Chondrocyte (in vitro differentiated cells): ENCODE data around the gene CFAP68. TPM values are rescaled to one million over a fixed set of nuclear protein-coding genes. Genes with fewer than 3 reads are reported as not detected.

Source experiments
- DNase-seq: peaks from one replicate; pipeline ENCODE4 v3.0.0; 2021; ENCODE audit warnings: mixed read lengths, low spot score
- H3K27ac Mint-ChIP-seq: one replicate; pipeline ENCODE4 v1.8.0; 2021; ENCODE audit warnings: mild to moderate bottlenecking, moderate library complexity, mixed read lengths; ENCODE audit not compliant: unreplicated experiment
- H3K27me3 Mint-ChIP-seq: 2 replicates; pipeline ENCODE4 v1.8.0; 2021; ENCODE audit warnings: low read depth, mixed read lengths
- H3K36me3 Mint-ChIP-seq: 2 replicates; pipeline ENCODE4 v1.8.0; 2021; ENCODE audit warnings: low read depth, mixed read lengths
- H3K4me1 Mint-ChIP-seq: 2 replicates; pipeline ENCODE4 v1.8.0; 2021; ENCODE audit warnings: low read depth, mild to moderate bottlenecking, mixed read lengths
- H3K4me3 Mint-ChIP-seq: one replicate; pipeline ENCODE4 v1.8.0; 2021; ENCODE audit warnings: mild to moderate bottlenecking, moderate library complexity, mixed read lengths; ENCODE audit not compliant: unreplicated experiment
- H3K9me3 Mint-ChIP-seq: 2 replicates; pipeline ENCODE4 v1.8.0; 2021; ENCODE audit warnings: low read depth, mixed read lengths
- total RNA-seq: library from RNA; stranded (reverse); gene quantifications from 3 replicates; pipeline ENCODE4 v1.2.1, GENCODE V29; 2021
- TF ChIP-seq, protein P1 (sequence below): fragments of 200-600 bp; sonication (generic); IDR thresholded peaks from 2 replicates; pipeline ENCODE4 v1.5.0; 2021; ENCODE audit warnings: antibody characterized with exemption, mild to moderate bottlenecking, moderate library complexity

Gene CFAP68
- total RNA-seq, 1 donor from 2014 or later, result 11.3 TPM

DNA sequence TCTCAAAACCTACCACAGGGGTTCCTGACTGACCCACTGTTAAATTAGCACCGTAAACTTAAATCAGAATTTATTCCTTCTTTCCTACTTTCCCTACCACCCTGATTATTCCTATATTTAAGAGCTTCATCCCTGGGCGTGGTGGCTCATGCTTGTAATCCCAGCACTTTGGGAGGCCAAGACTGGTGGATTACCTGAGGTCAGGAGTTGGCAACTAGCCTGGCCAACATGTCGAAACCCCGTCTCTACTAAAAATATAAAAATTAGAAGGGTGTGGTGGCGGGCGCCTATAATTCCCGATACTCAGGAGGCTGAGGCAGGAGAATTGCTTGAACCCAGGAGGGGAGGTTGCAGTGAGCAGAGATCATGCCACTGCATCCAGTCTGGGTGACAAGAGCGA is 28.3 kb upstream of the CFAP68 start:
- no peaks in the 10 kb centered on the region for H3K27me3 Mint-ChIP-seq
- H3K4me3 Mint-ChIP-seq, result no peak overlapping the region
- peaks cover 16% of the 10 kb centered on the region for H3K36me3 Mint-ChIP-seq
- no peak overlapping the region for H3K27ac Mint-ChIP-seq
- H3K9me3 Mint-ChIP-seq, result no peaks in the 10 kb centered on the region
- TF ChIP-seq, protein P1, sequence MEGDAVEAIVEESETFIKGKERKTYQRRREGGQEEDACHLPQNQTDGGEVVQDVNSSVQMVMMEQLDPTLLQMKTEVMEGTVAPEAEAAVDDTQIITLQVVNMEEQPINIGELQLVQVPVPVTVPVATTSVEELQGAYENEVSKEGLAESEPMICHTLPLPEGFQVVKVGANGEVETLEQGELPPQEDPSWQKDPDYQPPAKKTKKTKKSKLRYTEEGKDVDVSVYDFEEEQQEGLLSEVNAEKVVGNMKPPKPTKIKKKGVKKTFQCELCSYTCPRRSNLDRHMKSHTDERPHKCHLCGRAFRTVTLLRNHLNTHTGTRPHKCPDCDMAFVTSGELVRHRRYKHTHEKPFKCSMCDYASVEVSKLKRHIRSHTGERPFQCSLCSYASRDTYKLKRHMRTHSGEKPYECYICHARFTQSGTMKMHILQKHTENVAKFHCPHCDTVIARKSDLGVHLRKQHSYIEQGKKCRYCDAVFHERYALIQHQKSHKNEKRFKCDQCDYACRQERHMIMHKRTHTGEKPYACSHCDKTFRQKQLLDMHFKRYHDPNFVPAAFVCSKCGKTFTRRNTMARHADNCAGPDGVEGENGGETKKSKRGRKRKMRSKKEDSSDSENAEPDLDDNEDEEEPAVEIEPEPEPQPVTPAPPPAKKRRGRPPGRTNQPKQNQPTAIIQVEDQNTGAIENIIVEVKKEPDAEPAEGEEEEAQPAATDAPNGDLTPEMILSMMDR, result no peak
- no peak for DNase-seq
- H3K4me1 Mint-ChIP-seq, result peaks cover 17% of the 10 kb centered on the region

DNA sequence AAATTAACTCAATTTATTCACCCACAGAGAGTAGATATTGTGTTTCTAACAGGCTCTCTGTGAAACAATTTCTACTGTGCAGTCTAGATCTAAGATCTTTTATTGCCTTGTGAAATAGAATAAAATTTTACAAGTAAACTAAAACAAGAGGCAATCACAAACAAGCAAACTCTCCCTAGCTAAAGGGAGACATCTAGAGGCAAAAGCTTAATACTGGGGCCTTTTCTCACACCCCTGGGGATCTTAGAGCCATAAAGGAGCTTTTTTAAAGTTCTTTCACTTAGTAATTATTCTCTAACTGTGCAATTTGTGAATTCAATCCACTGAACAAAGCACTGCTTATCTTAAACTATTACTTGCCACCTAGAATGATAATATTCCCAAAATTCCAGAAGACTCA is 27.7 kb upstream of the CFAP68 start:
- DNase-seq, result no peak
- Mint-ChIP-seq H3K27ac (no peak overlapping the region), H3K27me3 (no peaks in the 10 kb centered on the region), H3K4me1 (peaks cover 13% of the 10 kb centered on the region), H3K36me3 (peaks cover 16% of the 10 kb centered on the region), H3K9me3 (no peaks in the 10 kb centered on the region), H3K4me3 (no peak overlapping the region)
- TF ChIP-seq, protein P1, result peak; percentile 73

DNA sequence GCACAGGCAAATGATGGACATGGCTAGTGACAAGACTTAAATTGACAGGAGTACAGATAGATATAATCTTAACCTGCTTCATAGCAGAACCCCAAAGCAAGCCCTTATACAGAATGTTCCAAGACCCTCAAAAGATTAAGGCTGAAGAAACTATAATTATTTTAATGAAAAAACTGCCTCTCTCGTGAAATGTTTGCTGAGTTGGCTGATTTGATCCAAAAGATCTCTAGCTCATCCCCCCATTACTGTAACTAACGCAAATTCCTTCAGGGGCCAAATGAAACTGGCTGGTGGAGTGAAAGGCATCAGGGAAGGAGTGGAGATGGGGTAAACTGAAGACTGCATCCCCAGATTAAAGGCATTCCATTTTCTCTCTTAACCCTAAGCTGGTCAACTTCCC is 27.2 kb upstream of the CFAP68 start:
- H3K27ac Mint-ChIP-seq, result no peak overlapping the region
- H3K27me3 Mint-ChIP-seq, result no peaks in the 10 kb centered on the region
- H3K9me3 Mint-ChIP-seq, result no peaks in the 10 kb centered on the region
- DNase-seq, result no peak
- H3K36me3 Mint-ChIP-seq, result peaks cover 16% of the 10 kb centered on the region
- H3K4me3 Mint-ChIP-seq, result no peak overlapping the region
- H3K4me1 Mint-ChIP-seq, result peaks cover 8% of the 10 kb centered on the region
- TF ChIP-seq, protein P1, result no peak

DNA sequence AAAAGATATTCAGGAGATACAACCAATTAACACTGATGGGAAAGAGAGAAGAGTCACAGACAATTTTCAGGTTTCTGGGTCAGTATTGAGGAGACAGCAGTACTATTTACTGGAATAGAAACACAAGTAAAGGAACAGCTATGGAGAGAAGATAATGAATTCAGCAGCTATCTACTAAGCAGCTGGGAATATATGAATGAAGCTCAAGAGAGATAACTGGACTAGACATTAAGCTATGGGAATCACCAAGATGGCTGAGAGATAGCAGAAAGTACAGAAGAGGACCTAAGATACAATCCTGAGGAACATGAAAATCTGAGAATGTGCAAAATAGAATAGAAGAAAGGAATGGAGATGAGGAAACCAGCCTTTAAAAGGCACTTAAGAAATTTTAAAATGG is 23.8 kb upstream of the CFAP68 start:
- Mint-ChIP-seq H3K9me3 (no peaks in the 10 kb centered on the region), H3K4me3 (no peak overlapping the region), H3K4me1 (no peaks in the 10 kb centered on the region), H3K36me3 (peaks cover 30% of the 10 kb centered on the region), H3K27me3 (no peaks in the 10 kb centered on the region), H3K27ac (no peak overlapping the region)
- TF ChIP-seq, protein P1, result no peak
- no peak for DNase-seq

DNA sequence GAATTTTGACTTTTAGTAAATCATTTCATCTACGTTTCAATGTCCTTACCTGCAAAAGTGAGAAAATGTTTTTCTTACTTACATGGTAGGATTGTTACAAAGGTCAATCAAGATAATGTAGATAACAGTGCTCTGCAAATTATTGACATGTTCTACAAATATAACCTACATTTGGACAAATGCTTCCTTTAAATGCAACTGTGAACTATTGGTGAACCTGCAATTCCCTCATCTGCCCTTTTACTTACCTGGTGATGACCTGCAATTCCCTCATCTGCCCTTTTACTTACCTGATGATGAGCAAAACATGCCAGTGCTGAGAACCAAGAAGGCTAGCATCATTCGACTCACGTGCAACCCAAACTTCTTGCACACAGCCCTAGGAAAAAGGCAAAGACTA is 19.1 kb upstream of the CFAP68 start:
- no peaks in the 10 kb centered on the region for H3K27me3 Mint-ChIP-seq
- H3K4me1 Mint-ChIP-seq, result no peaks in the 10 kb centered on the region
- H3K9me3 Mint-ChIP-seq, result no peaks in the 10 kb centered on the region
- H3K4me3 Mint-ChIP-seq, result no peak overlapping the region
- DNase-seq, result no peak
- no peak overlapping the region for H3K27ac Mint-ChIP-seq
- peaks cover 33% of the 10 kb centered on the region for H3K36me3 Mint-ChIP-seq
- TF ChIP-seq, protein P1, result no peak
